ENCODE data around the gene TRPV2. TPM values are rescaled to one million over a fixed set of nuclear protein-coding genes. Genes with fewer than 3 reads are reported as not detected.

Gene TRPV2
- total RNA-seq, 1 experiment from 2014 or later, result 0.30 TPM

DNA sequence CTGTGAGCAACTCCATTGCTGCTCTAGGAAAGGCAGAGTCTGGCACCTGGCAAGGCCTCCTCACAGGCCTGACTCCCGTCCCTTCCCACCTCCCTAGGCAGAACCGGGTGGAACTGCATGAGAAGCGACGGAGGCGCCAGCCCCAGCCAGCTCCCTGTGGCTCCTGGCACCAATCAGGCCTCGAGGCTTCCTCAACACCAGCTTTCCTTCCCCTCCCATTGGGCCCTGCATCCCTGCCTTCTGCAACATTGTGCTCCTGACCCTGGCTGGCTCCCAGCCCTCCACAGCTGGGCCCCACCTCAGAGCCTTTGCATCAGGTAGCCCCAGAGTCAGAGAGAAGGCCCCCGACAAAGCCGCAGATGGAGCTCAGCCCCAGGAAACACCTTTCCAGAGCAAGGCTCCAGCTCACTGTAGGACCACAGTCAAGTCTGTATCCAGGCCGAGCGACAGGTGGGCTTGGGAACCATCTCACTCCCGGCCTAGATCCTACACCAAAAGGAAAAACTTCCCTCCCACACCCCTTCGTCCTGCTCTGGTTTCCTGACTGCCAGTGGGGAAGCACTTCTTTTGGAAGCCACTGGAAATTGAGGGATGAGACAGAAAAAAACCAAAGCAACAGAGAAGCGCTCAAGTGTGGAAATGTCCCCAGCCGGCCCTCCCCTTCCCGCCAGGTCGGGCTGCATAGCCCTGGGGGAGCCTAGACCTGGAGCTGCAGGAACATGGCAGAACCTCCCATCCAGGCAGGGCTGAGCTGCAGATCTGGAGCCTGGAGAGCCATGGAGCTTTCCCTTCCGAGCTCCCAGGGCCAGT, 45.6 kb downstream of the TRPV2 start:
- H3K27me3 ChIP-seq, result no peaks in the 10 kb centered on the region
- H3K36me3 ChIP-seq, result no peaks in the 10 kb centered on the region; the same call in 1 of the 2 replicates
- no peak overlapping the region for H3K4me3 ChIP-seq
- DNase-seq, result no peak
- no peaks in the 10 kb centered on the region for H3K9me3 ChIP-seq

DNA sequence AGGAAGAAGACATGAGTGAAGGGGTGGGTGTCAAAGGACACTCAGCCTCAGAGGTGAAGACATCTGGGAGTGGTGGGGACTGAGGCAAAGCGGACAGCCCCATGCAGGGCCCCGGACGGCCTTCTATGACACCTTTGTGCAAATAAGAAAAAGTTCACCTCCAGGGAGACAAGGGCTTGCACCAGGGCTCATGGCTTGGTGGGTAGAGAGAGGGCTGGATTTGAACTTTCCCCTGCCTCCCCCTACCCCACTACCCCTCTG, 46.2 kb downstream of the TRPV2 start:
- Histone ChIP-seq H3K27me3 (no peaks in the 10 kb centered on the region), H3K4me3 (no peak overlapping the region), H3K9me3 (no peaks in the 10 kb centered on the region), H3K36me3 (no peaks in the 10 kb centered on the region; the same call in 1 of the 2 replicates)
- no peak for DNase-seq

DNA sequence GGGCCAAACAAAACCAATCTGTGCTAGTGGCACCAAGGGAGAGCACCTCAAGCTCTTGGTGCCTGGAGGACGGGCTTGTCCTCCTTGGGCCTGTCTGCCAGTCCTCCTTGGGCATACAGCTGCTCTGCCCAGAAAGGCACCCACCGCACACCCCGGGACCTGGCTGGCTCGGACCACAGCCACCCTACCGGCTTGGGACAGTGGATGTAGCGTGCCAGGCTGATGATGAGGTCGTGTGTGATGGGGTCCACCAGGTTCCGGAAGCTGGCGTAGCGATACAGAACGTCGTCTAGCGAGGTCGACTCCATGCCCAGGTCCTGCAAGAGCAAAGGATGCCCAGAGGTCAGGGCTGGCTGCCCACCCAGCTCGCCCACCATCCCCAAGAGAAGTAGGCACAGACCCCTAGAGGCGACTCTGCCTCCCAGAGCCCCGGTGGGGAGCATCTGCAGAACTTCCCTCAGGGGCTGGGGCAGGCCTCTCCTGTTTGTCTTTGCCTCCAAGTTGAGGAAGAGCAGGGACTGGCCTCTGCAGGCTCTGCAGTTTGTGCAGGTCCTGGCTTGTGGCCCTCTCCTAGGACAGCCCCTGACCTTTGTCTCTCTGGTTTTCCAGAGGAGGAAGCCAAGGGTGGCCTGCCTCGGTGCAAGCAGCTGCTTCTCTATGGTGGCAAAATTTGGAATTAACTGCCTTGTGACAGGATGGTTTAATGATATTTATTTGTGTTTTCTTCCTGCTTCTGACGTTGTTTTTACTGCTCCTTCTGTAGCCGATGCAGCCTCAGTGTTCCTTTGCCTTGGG, 46.9 kb downstream of the TRPV2 start:
- no peak overlapping the region for H3K4me3 ChIP-seq
- no peaks in the 10 kb centered on the region for H3K9me3 ChIP-seq
- no peaks in the 10 kb centered on the region; the same call in 1 of the 2 replicates for H3K36me3 ChIP-seq
- DNase-seq, result no peak
- no peaks in the 10 kb centered on the region for H3K27me3 ChIP-seq

DNA sequence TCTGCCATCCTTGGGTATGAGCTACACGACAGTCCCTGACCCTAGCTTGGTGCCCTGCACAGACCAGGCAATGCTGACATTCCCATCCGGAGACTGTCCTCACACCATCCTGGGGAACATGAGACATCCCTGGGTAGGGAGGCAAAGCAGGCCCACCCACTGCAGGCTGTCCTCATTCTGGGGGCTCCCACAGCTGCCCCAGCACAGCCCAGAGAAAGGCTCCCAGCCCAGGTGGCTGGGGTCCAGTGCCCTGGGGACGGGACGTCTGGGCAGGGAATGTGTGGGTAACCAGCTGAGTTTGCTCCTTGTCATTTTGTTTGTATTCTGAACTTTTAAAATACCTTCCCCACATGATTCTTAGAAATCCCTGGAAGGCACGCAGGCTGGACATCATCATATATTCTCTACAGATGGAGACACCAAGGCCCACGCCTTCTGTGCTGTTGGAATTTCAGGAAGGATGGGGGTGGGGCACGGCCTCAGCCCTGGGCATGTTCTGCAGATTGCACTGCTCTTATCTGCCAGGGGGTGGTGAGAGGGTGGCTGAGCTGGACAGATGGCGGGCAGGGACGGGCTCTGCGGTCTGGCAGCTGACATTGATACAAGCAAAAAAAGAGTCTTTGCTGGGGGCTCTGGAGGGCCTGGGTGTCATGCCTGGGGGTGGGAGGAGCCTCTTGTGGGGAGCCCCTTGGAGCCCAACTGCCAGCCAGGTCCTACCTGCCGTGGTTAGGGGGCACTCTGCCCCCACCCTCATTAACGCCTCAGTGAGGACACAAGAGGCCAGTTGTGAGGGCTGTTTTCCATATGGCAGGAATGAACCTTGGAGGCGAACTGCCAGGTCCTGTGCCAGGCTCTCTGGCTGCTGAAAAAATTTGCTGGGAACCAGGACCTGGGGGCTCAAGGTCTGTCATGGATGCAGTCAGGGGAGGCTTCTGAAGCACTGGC, 48.3 kb downstream of the TRPV2 start:
- Histone ChIP-seq H3K27me3 (no peaks in the 10 kb centered on the region), H3K4me3 (no peak overlapping the region), H3K9me3 (no peaks in the 10 kb centered on the region), H3K36me3 (no peaks in the 10 kb centered on the region; the same call in 1 of the 2 replicates)
- no peak for DNase-seq

DNA sequence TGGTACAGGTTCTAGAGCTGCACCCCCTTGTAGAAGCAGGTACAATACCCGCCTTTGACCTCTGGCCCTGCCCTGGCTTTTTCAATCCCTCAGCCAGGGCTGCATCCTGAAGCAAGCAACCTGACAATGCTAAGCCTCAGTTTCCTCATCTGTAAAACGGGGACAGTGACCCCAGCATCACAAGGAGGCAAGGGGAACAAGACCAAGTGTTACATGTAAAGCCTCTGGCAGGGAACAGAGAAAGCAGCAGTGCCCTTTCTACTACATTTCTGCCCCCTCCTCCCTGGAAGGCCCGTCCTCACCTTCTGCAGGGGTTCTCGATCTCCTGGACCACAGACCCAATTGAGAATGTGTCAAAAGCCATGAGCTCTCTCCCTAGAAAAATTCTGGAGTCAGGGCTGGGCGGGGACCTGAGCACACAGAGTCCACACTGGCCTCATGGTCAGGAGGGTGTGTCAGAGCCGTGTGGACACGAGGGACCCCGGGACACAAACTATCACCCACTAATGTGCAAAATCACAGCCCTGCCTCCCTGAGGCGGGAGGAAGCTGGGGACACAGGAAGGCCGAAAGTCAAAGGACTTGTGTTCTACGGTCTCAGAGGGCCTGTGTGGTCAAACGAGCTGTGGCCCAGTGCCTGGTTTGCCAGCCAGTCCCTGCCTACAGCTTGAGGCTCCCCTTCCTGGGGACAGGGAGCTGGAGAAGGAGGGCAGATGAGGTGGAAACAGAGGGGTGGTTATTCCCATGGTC, 49.1 kb downstream of the TRPV2 start:
- H3K9me3 ChIP-seq, result no peaks in the 10 kb centered on the region
- no peak for DNase-seq
- no peak overlapping the region for H3K4me3 ChIP-seq
- H3K36me3 ChIP-seq, result no peaks in the 10 kb centered on the region; the same call in 1 of the 2 replicates
- H3K27me3 ChIP-seq, result no peaks in the 10 kb centered on the region

DNA sequence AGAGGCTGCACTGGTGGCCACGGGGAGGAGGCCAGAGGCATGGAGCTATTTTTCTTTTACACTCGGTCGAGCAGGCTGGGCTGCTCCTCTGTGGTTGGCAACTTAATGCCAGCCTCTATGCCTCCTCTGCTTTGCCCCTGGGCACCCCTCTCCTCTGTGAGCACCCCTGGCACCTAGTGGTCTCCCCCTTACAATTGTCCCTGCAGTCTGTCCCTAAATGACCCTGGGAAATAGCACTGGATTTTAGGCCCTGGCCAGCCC, 49.6 kb downstream of the TRPV2 start:
- Histone ChIP-seq H3K36me3 (no peaks in the 10 kb centered on the region), H3K27me3 (no peaks in the 10 kb centered on the region), H3K4me3 (no peak overlapping the region), H3K9me3 (no peaks in the 10 kb centered on the region)
- no peak for DNase-seq

DNA sequence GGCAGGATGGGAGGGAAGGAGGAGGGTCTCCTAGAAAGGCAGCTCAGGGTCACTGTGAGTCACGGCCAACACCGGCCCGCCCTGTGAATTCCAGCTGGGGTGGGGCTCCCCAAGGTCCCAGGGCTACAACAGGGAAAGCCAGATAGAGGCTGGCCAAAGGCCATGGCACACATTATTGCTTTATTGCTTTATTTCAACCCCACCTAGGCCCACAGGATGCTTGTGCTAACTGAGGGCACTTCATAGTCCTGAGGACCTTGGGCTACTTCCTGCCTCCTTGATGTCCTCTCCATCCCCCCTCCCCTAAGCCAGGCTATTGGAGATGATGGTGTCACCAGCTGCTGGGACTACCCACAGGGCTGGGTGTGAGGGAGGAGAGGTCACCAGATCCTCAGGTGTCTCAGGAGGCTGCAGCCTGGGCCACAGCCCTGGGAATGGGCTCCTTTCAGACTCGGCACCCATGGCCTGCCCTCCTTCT, 50.5 kb downstream of the TRPV2 start:
- H3K9me3 ChIP-seq, result no peaks in the 10 kb centered on the region
- H3K4me3 ChIP-seq, result no peak overlapping the region
- no peak for DNase-seq
- H3K36me3 ChIP-seq, result no peaks in the 10 kb centered on the region
- H3K27me3 ChIP-seq, result no peaks in the 10 kb centered on the region

DNA sequence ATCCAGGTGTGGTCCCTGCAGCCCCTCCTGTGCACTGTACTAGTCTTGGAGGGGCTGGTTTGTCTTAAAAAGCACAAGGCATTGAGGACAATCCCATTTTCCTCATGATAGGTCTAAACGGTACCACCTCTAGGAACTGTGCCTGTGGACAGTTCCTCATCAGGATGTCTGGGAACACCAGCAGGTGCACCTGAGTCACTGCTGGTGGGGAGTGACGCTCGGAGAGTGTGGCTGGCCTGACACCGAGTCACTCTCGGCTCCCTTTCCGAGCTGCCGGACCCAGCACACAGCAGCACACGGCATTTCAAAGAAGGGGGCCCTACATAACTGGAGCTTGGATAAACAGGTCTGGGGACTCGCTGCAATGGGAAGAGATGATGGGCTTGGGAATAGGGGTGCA, 51.0 kb downstream of the TRPV2 start:
- no peak overlapping the region for H3K4me3 ChIP-seq
- H3K27me3 ChIP-seq, result no peaks in the 10 kb centered on the region
- no peaks in the 10 kb centered on the region for H3K9me3 ChIP-seq
- no peak for DNase-seq
- no peaks in the 10 kb centered on the region for H3K36me3 ChIP-seq

DNA sequence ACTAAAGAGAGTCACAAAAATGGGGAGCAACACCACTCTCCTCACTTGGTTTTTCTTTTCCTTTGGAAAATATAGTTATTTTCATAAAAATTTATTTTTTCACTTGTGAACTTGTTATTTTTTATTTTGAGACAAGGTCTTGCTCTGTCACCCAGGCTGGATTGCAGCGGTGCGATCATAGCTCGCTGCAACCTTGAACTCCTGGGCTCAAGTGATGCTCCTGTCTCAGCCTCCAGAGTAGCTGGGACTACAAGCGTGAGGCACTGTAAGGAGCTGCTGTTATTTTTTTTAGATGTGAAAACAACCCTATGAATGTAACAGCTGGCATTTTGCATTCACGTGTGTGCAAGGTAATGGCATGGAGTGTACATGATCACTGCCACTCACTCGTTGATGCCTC, 51.7 kb downstream of the TRPV2 start:
- Histone ChIP-seq H3K27me3 (no peaks in the 10 kb centered on the region), H3K4me3 (no peak overlapping the region), H3K9me3 (no peaks in the 10 kb centered on the region), H3K36me3 (no peaks in the 10 kb centered on the region)
- DNase-seq, result no peak

DNA sequence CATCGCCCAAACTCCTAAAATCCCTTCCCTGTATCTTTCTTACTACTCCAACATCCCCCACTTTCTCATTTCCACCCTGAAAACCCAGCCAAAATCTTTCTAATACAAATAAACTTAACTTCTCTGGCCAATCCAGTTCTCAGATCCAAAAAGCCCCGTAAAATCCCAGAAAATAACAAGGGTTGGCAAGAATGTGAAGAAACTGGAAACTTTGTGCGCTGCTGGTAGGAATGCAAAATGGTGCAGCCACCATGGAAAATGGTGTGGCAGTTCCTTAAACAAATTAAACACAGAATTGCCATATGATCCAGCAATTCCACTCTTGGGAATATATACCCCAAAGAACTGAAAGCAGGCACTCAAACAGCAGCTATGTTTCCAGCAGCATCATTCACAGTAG, 52.5 kb downstream of the TRPV2 start:
- H3K27me3 ChIP-seq, result no peaks in the 10 kb centered on the region
- H3K36me3 ChIP-seq, result no peaks in the 10 kb centered on the region
- H3K4me3 ChIP-seq, result no peak overlapping the region
- no peak for DNase-seq
- no peaks in the 10 kb centered on the region for H3K9me3 ChIP-seq

DNA sequence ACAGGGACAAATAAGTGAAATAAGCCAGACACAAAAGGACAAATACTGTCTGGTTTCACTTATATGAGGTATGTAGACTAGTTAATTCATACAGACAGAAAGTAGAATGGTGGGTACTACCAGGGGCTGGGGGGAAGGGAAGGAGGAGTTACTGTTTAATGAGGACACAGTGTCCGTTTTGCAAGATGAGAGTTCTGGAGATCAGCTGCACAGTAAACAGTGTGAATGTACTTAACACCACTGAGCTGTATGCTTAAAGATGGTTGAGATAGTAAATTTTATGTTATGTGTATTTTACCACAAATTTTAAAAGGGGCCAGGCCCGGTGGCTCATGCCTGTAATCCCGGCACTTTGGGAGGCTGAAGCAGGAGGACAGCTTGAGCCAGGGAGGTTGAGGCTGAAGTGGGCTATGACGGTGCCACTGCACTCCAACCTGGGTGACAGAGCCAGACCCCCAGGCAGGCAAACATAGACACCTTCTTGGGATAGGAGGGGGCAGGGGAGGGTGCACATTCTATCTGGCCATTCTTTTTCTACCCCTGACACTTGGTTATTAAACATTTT, 53.1 kb downstream of the TRPV2 start:
- H3K27me3 ChIP-seq, result no peaks in the 10 kb centered on the region
- no peak overlapping the region for H3K4me3 ChIP-seq
- no peaks in the 10 kb centered on the region for H3K36me3 ChIP-seq
- DNase-seq, result no peak
- H3K9me3 ChIP-seq, result no peaks in the 10 kb centered on the region

DNA sequence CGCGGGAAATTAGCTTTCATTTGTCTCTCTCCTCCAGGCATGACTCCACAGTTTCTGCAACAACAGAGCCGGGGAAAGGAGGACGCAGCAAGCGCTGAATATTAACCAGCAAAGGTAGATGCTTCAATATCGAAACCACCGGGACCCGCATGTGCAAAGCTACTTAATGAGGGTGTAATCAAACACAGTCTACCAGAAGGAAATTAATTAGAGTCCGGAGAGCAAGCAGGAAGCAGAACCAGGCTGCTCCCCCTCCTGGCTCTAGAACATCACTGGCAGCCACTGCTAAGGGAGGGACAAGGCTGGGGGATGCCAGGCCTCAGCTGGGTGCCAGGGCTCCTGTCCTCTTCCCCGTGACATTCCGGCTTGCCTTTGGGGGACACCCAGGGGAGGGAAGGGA, 54.9 kb downstream of the TRPV2 start:
- H3K27me3 ChIP-seq, result no peaks in the 10 kb centered on the region
- no peak for DNase-seq
- no peaks in the 10 kb centered on the region for H3K36me3 ChIP-seq
- H3K4me3 ChIP-seq, result no peak overlapping the region
- H3K9me3 ChIP-seq, result no peaks in the 10 kb centered on the region

DNA sequence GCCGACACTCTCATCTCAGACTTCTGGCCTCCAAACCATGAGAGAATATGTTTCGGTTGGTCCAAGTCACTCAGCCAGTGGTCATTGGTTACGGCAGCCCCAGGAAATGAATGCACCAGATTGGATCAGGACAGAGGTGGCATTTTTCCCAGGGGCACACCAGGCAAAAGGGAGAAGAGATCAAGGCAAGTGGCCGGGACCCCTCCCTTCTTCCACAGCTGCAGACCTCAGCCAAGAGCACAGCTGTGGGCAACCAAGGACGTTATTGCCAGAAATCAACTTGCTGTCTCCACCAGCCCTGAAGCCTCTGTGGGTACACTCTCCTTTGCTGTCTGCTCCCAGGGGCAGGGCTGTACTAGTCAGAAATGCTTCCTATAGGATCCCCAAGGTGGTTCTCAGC, 55.9 kb downstream of the TRPV2 start:
- H3K9me3 ChIP-seq, result no peaks in the 10 kb centered on the region
- DNase-seq, result no peak
- no peaks in the 10 kb centered on the region for H3K36me3 ChIP-seq
- no peaks in the 10 kb centered on the region for H3K27me3 ChIP-seq
- no peak overlapping the region for H3K4me3 ChIP-seq

DNA sequence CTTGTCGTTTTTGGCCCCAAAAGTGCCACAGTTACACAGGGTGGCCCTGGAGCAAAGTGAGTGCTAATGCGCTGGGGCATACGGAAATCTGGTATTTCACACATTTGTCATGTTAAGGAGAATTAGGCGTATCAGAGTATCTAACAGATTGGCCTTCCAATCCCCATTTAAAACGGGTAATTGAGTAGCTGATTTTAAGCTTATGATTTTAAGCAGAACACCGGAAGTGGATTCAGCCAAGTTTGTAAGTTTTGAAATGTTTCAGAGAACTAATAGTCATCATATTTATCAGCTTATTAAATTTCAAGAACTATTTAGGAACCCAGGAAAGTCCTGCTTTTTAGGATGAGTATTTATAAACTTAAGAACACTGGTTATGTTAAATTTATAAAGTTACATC, 57.2 kb downstream of the TRPV2 start:
- H3K9me3 ChIP-seq, result no peaks in the 10 kb centered on the region
- no peak for DNase-seq
- H3K4me3 ChIP-seq, result no peak overlapping the region
- no peaks in the 10 kb centered on the region for H3K27me3 ChIP-seq
- no peaks in the 10 kb centered on the region for H3K36me3 ChIP-seq

DNA sequence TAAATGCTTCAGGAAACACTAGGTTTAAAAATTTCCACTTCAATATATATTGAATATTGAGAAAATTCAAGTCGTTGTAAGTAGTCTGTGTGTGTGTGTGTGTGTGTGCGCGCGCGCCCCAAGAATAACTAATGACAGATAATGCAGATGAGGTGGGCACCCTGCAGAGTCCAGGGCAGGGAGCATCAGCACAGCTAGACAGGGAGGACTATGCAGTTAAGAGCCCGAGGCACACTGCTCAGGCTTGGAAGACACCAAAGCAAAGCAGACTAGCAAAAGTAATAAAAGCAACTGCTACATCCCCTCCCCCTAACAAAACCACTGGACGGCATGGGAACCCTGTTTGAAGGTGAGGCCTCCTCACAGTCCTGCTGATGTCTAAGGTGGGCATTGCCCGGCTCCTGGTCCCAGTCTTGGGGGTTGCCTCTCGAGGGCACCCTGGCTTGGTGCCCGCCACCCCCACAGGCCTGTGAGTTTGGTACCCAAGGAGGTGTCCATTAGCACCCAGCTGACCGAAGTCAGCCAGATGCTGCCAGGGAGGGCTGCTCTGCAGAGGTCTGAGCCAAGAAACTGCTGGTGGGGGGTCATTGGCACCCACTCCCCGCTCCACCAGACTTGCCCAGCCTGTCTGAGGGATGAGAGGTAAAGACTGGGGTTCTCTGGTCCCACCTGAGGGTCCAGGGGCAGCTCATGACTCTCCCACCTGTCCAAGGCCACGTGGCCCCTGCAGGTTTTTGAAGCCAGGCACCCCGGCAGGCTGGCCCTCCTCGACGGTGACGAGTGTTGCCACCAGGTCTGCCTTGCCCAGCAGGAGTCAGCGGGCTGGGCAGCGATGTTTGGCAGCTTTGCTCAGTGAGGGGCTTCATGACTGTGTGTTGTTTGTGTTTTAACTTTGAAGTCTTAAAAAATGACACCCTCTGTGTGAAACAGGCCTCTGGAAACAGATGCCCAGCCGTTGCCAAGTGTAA, 58.0 kb downstream of the TRPV2 start:
- H3K36me3 ChIP-seq, result no peaks in the 10 kb centered on the region
- no peaks in the 10 kb centered on the region for H3K9me3 ChIP-seq
- no peak overlapping the region for H3K4me3 ChIP-seq
- H3K27me3 ChIP-seq, result no peaks in the 10 kb centered on the region
- no peak for DNase-seq

Measured in MG63 (cell line).